Activated CD4-positive, alpha-beta T cell treated with anti-CD3 and anti-CD28 coated beads, Interleukin-2, amount 10 ng/mL, durations not matched to agents 7 days and 5 days (primary cell): ENCODE data around the gene CDAN1. TPM values are rescaled to one million over a fixed set of nuclear protein-coding genes. Genes with fewer than 3 reads are reported as not detected.
"Not testable (repeated sequence)": the region's sequence is repeated elsewhere in the genome, so short reads cannot be mapped to it uniquely, and the experiment has no call there.

ENCODE experiments used
- CTCF ChIA-PET: fragments of 350-600 bp; sonication (Branson Sonifier 250); formaldehyde crosslinking; loops from one replicate; lab custom pipeline; 2021; ENCODE audit warnings: antibody characterized with exemption; lab: Charles Lee
- POLR2A ChIA-PET: fragments of 350-600 bp; sonication (Branson Sonifier 250); formaldehyde crosslinking; loops from one replicate; lab custom pipeline; 2021; ENCODE audit warnings: antibody characterized with exemption; lab: Charles Lee
- DNase-seq: peaks from one replicate; pipeline ENCODE4 v3.0.0-alpha.2; 2020
- H3K27ac Mint-ChIP-seq: one replicate; pipeline ENCODE4 v1.8.0; 2021; ENCODE audit warnings: mild to moderate bottlenecking, moderate library complexity, mixed read lengths
- H3K27me3 Mint-ChIP-seq: one replicate; pipeline ENCODE4 v1.8.0; 2021; ENCODE audit warnings: mixed read lengths
- H3K36me3 Mint-ChIP-seq: one replicate; pipeline ENCODE4 v1.8.0; 2021; ENCODE audit warnings: low read depth, mixed read lengths
- H3K4me1 Mint-ChIP-seq: one replicate; pipeline ENCODE4 v1.8.0; 2021; ENCODE audit warnings: mixed read lengths
- H3K4me3 Mint-ChIP-seq: one replicate; pipeline ENCODE4 v1.8.0; 2021; ENCODE audit warnings: mild to moderate bottlenecking, moderate library complexity, mixed read lengths
- H3K9me3 Mint-ChIP-seq: one replicate; pipeline ENCODE4 v1.8.0; 2021; ENCODE audit warnings: mixed read lengths
- total RNA-seq, 2 experiments: library from RNA; stranded (reverse); gene quantifications; one replicate each; pipeline ENCODE4 v1.2.3, GENCODE V29; 2021

The CDAN1 gene
- total RNA-seq, 2 experiments from 2014 or later = 23.8 to 25.2 TPM

DNA sequence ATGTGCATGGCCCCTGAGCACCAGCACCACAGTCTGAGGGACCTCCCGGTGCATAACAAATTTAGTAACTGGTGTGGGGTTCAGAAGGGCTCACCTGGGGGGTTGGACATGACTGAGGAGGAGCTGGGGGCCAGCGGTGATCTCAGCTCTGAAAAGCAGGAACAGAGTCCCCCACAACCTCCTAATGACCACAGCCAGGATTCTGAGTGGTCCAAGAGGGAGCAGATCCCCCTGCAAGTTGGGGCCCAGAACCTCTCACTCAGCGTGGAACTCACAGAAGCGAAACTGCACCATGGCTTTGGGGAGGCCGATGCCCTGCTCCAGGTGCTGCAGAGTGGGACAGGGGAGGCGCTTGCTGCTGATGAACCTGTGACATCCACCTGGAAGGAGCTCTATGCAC is 43.0 kb downstream of the CDAN1 start:
- Mint-ChIP-seq H3K4me3 (no peak overlapping the region), H3K4me1 (peaks cover 16% of the 10 kb centered on the region), H3K9me3 (no peaks in the 10 kb centered on the region), H3K27me3 (no peaks in the 10 kb centered on the region), H3K36me3 (no peaks in the 10 kb centered on the region), H3K27ac (no peak overlapping the region)
- CTCF ChIA-PET = interaction anchor here (0.6 to 0.9 kb wide), 2 partner anchors 9 to 17 kb away, joined by 3 read pairs; no protein-coding TSS in a partner anchor
- POLR2A ChIA-PET = no interaction called here
- no peak for DNase-seq

DNA sequence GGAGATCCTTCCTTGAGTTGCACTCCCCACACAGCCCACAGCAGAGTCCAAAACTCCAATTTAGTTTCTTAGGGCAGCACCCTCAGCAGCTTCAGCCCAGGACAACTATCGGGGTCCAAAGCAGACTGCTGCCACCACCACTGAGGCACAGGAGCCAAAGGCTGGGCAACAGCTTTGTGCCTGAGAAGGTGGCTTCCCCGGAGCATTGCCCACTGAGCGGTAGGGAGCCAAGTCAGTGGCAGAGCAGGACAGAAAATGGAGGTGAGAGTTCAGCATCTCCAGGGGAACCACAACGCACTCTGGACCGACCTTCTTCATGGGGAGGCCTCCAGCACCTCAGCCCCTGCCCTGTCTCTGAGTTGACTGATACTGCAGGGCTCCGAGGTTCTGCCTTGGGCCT is 43.4 kb downstream of the CDAN1 start:
- H3K9me3 Mint-ChIP-seq = no peaks in the 10 kb centered on the region
- ChIA-PET POLR2A (no interaction called here), CTCF (no interaction called here)
- no peaks in the 10 kb centered on the region for H3K27me3 Mint-ChIP-seq
- no peak for DNase-seq
- H3K27ac Mint-ChIP-seq = no peak overlapping the region
- H3K4me1 Mint-ChIP-seq = peaks cover 16% of the 10 kb centered on the region
- no peak overlapping the region for H3K4me3 Mint-ChIP-seq
- H3K36me3 Mint-ChIP-seq = no peaks in the 10 kb centered on the region

DNA sequence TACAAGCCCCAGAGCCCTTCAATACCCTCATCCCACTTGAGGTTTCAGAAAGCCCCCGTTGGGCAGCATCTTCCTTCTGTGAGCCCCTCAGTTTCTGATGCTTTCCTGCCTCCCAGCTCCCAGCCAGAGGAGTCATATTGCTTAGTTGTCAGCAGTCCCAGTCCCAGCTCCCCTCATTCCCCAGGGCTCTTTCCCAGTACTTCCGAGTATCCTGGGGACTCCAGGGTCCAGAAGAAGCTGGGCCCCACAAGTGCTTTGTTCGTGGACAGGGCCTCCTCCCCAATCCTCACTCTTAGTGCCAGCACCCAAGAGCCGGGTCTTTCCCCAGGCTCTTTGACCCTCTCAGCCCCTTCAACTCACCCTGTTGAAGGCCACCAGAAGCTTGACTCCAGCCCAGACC is 43.9 kb downstream of the CDAN1 start:
- Mint-ChIP-seq H3K4me1 (peaks cover 16% of the 10 kb centered on the region), H3K27ac (no peak overlapping the region), H3K27me3 (no peaks in the 10 kb centered on the region), H3K4me3 (no peak overlapping the region), H3K36me3 (no peaks in the 10 kb centered on the region), H3K9me3 (no peaks in the 10 kb centered on the region)
- no peak for DNase-seq
- CTCF ChIA-PET = no interaction called here
- POLR2A ChIA-PET = no interaction called here

DNA sequence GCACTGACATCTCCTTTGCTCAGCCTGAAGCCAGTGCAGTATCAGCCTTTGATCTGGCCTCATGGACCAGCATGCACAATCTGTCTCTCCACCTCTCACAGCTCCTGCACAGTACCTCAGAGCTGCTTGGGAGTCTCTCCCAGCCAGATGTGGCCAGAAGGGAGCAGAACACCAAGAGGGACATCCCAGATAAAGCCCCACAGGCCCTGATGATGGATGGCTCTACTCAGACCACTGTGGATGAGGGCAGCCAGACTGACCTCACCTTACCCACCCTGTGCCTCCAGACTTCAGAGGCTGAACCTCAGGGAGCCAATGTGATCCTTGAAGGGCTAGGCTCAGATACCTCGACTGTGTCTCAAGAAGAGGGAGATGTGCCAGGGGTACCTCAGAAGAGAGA is 44.4 kb downstream of the CDAN1 start:
- Mint-ChIP-seq H3K27me3 (no peaks in the 10 kb centered on the region), H3K4me3 (no peak overlapping the region), H3K4me1 (peaks cover 16% of the 10 kb centered on the region), H3K9me3 (no peaks in the 10 kb centered on the region), H3K36me3 (no peaks in the 10 kb centered on the region), H3K27ac (no peak overlapping the region)
- CTCF ChIA-PET = no interaction called here
- no peak for DNase-seq
- POLR2A ChIA-PET = no interaction called here

DNA sequence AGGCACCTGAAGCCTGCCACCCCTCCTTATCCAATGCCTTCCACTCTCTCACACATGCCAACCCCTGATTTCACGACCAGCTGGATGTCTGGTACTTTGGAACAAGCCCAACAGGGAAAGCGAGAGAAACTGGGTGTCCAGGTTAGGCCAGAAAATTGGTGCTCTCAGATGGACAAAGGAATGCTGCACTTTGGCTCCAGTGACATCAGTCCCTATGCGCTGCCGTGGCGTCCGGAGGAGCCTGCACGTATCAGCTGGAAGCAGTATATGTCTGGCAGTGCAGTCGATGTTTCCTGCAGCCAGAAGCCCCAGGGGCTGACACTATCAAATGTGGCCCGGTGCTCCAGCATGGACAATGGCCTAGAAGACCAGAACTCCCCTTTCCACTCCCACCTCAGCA is 45.2 kb downstream of the CDAN1 start:
- Mint-ChIP-seq H3K27ac (no peak overlapping the region), H3K9me3 (no peaks in the 10 kb centered on the region), H3K4me3 (no peak overlapping the region), H3K36me3 (no peaks in the 10 kb centered on the region), H3K27me3 (no peaks in the 10 kb centered on the region), H3K4me1 (peaks cover 16% of the 10 kb centered on the region)
- no peak for DNase-seq
- ChIA-PET CTCF (no interaction called here), POLR2A (no interaction called here)

DNA sequence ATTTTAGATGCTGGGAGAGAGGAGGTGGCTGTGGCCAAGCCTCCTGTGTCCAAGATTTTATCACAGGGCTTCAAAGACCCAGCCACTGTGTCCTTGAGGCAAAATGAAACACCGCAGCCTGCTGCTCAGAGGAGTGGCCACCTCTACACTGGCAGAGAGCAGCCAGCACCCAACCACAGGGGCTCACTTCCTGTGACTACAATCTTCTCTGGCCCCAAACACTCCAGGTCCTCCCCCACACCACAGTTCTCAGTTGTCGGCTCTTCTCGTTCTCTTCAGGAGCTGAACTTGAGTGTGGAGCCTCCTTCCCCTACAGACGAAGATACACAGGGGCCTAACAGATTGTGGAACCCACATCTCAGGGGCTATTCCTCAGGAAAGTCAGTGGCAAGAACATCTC is 45.6 kb downstream of the CDAN1 start:
- POLR2A ChIA-PET = no interaction called here
- H3K4me3 Mint-ChIP-seq = no peak overlapping the region
- no peaks in the 10 kb centered on the region for H3K36me3 Mint-ChIP-seq
- H3K27ac Mint-ChIP-seq = no peak overlapping the region
- DNase-seq = no peak
- CTCF ChIA-PET = no interaction called here
- no peaks in the 10 kb centered on the region for H3K27me3 Mint-ChIP-seq
- peaks cover 16% of the 10 kb centered on the region for H3K4me1 Mint-ChIP-seq
- no peaks in the 10 kb centered on the region for H3K9me3 Mint-ChIP-seq

DNA sequence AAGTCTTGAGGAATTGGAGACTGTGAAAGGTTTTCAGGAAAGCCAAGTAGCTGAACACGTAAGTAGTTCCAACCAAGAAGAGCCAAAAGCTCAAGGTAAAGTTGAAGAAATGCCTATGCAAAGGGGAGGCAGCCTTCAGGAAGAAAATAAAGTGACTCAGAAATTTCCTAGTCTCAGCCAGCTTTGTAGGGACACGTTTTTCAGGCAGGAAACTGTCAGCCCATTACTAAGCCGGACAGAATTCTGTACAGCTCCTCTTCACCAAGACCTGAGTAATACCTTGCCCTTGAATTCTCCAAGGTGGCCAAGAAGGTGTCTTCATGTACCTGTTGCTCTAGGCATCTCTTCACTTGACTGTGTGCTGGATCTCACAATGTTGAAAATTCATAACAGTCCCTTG is 48.6 kb downstream of the CDAN1 start:
- H3K9me3 Mint-ChIP-seq = no peaks in the 10 kb centered on the region
- peaks cover 4% of the 10 kb centered on the region for H3K36me3 Mint-ChIP-seq
- H3K27ac Mint-ChIP-seq = no peak overlapping the region
- H3K4me1 Mint-ChIP-seq = peaks cover 16% of the 10 kb centered on the region
- DNase-seq = no peak
- no peak overlapping the region for H3K4me3 Mint-ChIP-seq
- CTCF ChIA-PET = interaction anchor here (1.1 kb wide), 1 partner anchor 15 kb away, joined by 3 read pairs; no protein-coding TSS in a partner anchor
- H3K27me3 Mint-ChIP-seq = no peaks in the 10 kb centered on the region
- POLR2A ChIA-PET = no interaction called here

DNA sequence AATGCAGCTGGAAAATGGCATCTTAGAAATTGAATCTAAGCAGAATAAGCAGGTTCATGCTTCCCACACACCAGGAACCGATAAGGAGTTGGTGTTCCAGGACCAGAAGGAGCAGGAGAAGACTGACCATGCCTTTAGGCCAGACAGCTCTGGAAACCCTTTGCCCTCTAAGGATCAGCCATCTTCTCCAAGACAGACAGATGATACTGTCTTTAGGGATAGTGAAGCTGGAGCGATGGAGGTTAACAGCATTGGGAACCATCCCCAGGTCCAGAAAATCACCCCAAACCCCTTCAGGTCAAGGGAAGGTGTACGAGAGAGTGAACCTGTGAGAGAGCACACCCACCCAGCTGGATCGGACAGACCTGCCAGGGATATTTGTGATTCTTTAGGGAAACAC is 49.2 kb downstream of the CDAN1 start:
- Mint-ChIP-seq H3K27me3 (no peaks in the 10 kb centered on the region), H3K4me3 (no peak overlapping the region), H3K36me3 (peaks cover 7% of the 10 kb centered on the region), H3K9me3 (no peaks in the 10 kb centered on the region), H3K4me1 (peaks cover 16% of the 10 kb centered on the region), H3K27ac (no peak overlapping the region)
- CTCF ChIA-PET = interaction anchor here (1.1 kb wide), 1 partner anchor 16 kb away, joined by 3 read pairs; no protein-coding TSS in a partner anchor
- DNase-seq = no peak
- POLR2A ChIA-PET = no interaction called here

DNA sequence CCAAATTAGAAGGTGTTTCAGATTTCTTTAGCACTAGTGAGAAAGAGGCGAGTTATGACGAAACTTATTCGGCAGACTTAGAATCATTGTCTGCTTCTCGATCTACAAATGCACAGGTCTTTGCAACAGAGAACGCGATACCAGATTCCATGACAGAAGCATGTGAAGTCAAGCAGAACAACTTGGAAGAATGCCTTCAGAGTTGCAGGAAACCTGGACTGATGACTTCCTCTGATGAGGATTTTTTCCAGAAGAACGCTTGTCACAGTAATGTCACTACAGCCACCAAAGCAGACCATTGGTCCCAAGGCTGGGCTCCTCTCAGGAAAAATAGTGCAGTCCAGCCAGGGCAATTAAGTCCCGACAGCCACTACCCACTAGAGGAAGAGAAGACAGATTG is 50.6 kb downstream of the CDAN1 start:
- H3K4me1 Mint-ChIP-seq = peaks cover 11% of the 10 kb centered on the region
- ChIA-PET POLR2A (no interaction called here), CTCF (interaction anchor here (1.1 to 1.6 kb wide), 2 partner anchors 48 to 93 kb away, joined by 3 read pairs; no protein-coding TSS in a partner anchor)
- H3K36me3 Mint-ChIP-seq = peaks cover 13% of the 10 kb centered on the region
- H3K27ac Mint-ChIP-seq = no peak overlapping the region
- DNase-seq = no peak
- H3K9me3 Mint-ChIP-seq = no peaks in the 10 kb centered on the region
- H3K4me3 Mint-ChIP-seq = no peak overlapping the region
- H3K27me3 Mint-ChIP-seq = no peaks in the 10 kb centered on the region

DNA sequence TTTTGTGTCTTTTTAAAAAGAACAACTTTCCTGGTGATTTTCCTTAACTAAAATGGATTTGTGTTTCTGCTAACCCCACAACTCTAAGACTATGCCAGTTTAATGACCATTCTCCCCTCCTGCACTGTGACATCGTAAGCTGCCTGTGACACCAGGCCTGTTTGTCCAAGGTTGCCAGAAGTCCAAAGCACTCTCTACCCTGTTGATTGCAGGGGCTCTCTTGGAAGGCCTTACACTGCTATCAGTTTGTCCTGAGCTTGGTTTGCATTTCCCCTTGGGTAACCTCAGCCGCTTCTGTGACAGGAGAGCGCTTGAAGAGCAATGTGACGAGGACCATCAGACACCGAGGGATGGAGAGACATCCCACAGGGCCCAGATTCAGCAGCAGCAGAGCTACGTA is 55.8 kb downstream of the CDAN1 start:
- no peak for DNase-seq
- H3K27me3 Mint-ChIP-seq = no peaks in the 10 kb centered on the region
- peaks cover 16% of the 10 kb centered on the region for H3K4me1 Mint-ChIP-seq
- H3K4me3 Mint-ChIP-seq = no peak overlapping the region
- no peaks in the 10 kb centered on the region for H3K9me3 Mint-ChIP-seq
- ChIA-PET CTCF (interaction anchor here (1.4 to 1.7 kb wide), 2 partner anchors 9 to 86 kb away, joined by 3 to 6 read pairs; no protein-coding TSS in a partner anchor), POLR2A (no interaction called here)
- peaks cover 18% of the 10 kb centered on the region for H3K36me3 Mint-ChIP-seq
- no peak overlapping the region for H3K27ac Mint-ChIP-seq

DNA sequence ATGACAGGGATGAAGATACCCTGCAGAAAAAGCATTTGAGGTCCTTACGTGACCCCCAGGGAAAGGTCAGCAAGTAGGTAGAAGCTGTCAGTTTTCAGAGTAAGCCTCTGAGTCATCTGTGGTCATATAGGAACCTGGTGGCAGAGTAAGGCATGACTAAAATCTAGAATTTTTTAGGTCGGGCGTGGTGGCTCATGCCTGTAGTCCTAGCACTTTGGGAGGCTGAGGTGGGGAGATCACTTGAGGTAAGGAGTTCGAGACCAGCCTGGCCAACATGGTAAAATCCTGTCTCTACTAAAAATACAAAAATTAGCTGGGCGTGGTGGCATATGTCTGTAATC is 56.8 kb downstream of the CDAN1 start:
- H3K27me3 Mint-ChIP-seq, H3K4me3 Mint-ChIP-seq, H3K9me3 Mint-ChIP-seq, H3K27ac Mint-ChIP-seq, POLR2A ChIA-PET: not testable (repeated sequence)
- Mint-ChIP-seq H3K36me3 (peaks cover 18% of the 10 kb centered on the region), H3K4me1 (peaks cover 16% of the 10 kb centered on the region)
- peak; percentile 32 for DNase-seq
- CTCF ChIA-PET = interaction anchor here (0.6 to 1.7 kb wide), 4 partner anchors 10 to 95 kb away, joined by 3 to 6 read pairs (median 4); no protein-coding TSS in a partner anchor

DNA sequence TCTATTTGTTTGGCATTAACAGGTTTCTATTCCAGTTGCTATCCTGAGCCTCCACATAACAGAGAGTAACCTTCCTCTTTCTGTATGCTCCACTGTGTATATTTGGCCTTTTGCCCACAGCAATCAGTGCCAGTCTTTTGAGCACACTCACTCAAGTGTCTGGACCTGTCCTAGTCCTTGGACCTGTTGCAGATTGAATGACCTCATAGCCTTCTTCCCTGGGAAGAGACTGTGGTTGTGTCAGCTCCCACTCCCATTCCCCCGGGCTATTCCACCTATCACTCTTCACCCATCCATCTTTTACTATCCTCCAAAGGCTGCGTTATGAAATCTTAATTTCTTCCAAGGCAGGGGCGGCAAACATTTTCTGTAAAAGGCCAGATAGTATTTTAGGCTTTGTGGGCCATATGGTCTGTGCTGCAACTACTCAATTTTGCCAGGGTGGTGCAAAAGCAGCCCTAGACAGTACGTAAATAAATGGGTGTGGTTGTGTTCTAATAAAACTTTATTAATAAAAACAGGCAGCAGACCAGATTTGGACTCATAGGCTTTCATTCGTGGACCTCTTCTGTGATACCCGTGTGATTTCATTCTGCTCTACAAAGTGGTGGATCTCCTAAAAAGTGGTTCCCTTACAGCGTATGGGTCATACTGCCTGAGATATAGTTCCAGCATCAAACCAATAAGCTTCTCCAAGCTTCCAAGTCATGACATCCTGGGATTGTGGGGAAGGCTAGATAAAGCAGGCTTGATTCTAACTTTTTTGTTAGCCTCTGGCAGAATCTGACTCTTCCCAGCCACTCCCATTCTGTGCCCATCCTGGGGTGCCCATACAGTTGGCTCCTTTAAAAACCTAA is 57.4 kb downstream of the CDAN1 start:
- peaks cover 16% of the 10 kb centered on the region for H3K4me1 Mint-ChIP-seq
- DNase-seq = no peak
- H3K27me3 Mint-ChIP-seq = no peaks in the 10 kb centered on the region
- ChIA-PET CTCF (interaction anchor here (0.6 to 1.0 kb wide), 2 partner anchors 73 to 96 kb away, joined by 3 to 4 read pairs; no protein-coding TSS in a partner anchor), POLR2A (no interaction called here)
- H3K9me3 Mint-ChIP-seq = no peaks in the 10 kb centered on the region
- peaks cover 18% of the 10 kb centered on the region for H3K36me3 Mint-ChIP-seq
- no peak overlapping the region for H3K4me3 Mint-ChIP-seq
- no peak overlapping the region for H3K27ac Mint-ChIP-seq

DNA sequence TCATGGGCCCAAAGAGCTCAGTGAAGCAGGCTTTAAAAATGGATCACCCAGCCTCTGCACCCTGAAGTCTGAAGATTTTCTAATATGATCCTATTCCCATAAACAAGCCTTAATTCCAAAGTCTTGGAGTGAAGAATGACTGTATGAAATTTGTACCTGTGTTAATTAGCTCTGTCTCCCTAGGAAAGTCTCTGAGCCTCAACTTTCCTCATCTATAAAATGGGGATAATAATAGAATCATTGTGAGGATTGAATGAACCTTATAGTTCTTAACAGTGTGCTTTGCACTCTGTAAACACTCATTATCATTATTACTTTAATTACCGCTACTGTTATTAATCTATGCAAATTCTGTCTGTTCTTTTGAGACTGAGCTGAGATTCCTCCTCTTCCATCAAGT is 61.9 kb downstream of the CDAN1 start:
- H3K27ac Mint-ChIP-seq = no peak overlapping the region
- no peaks in the 10 kb centered on the region for H3K9me3 Mint-ChIP-seq
- CTCF ChIA-PET = interaction anchor here (1.0 kb wide), 2 partner anchors 248 to 251 kb away, joined by 3 to 5 read pairs; no protein-coding TSS in a partner anchor

More for the DNA sequence above, 61.9 kb downstream of the CDAN1 start:
- peaks cover 9% of the 10 kb centered on the region for H3K4me1 Mint-ChIP-seq
- no peaks in the 10 kb centered on the region for H3K27me3 Mint-ChIP-seq
- no peak overlapping the region for H3K4me3 Mint-ChIP-seq
- H3K36me3 Mint-ChIP-seq = peaks cover 5% of the 10 kb centered on the region
- no peak for DNase-seq
- POLR2A ChIA-PET = no interaction called here
